Stimulated activated CD8-positive, alpha-beta memory T cell treated with anti-CD3 and anti-CD28 coated beads, Interleukin-12 subunit alpha, Interleukin-12 subunit beta, amount 100 ng/mL, for 4 hours (primary cell): ENCODE data around the gene OR8B4.
"Not testable (repeated sequence)": the region's sequence is repeated elsewhere in the genome, so short reads cannot be mapped to it uniquely, and the experiment has no call there.

Source experiments
- DNase-seq: peaks from one replicate; pipeline ENCODE4 v3.0.0-alpha.2; 2020; ENCODE audit warnings: low read depth

Gene OR8B4

GRCh38 chr11:124424384-124424921, at the start of gene OR8B4:
Gene OR8B4, minus strand, starts transcription at chr11:124424871. Its CDS starts 0 bp downstream, at chr11:124424871.
- no peak for DNase-seq

- no peak for DNase-seq
Measured at GRCh38 chr11:124474079-124474478, 49.4 kb upstream of the OR8B4 start.

- no peak for DNase-seq
Measured at GRCh38 chr11:124473476-124473875, 48.8 kb upstream of the OR8B4 start.

GRCh38 chr11:124470561-124471227, 46.0 kb upstream of the OR8B4 start:
- DNase-seq, result no peak

- no peak for DNase-seq
Measured at GRCh38 chr11:124467381-124467927, 42.8 kb upstream of the OR8B4 start.

GRCh38 chr11:124465368-124465767, 40.7 kb upstream of the OR8B4 start:
- no peak for DNase-seq

GRCh38 chr11:124463990-124464389, 39.3 kb upstream of the OR8B4 start:
- DNase-seq, result no peak

GRCh38 chr11:124463324-124463723, 38.7 kb upstream of the OR8B4 start:
- no peak for DNase-seq

- no peak for DNase-seq
Measured at GRCh38 chr11:124460459-124460858, 35.8 kb upstream of the OR8B4 start.

GRCh38 chr11:124459379-124459778, 34.7 kb upstream of the OR8B4 start:
- not testable (repeated sequence) for DNase-seq

- no peak for DNase-seq
Measured at GRCh38 chr11:124454552-124454951, 29.9 kb upstream of the OR8B4 start.

- DNase-seq, result no peak
Measured at GRCh38 chr11:124446916-124447315, 22.2 kb upstream of the OR8B4 start.

- no peak for DNase-seq
Measured at GRCh38 chr11:124445646-124446150, 21.0 kb upstream of the OR8B4 start, which contains the start of gene OR8B8. Gene OR8B8, minus strand, starts transcription at chr11:124445696. Its CDS starts 4,611 bp downstream, at chr11:124441085.

- DNase-seq, result no peak
Measured at GRCh38 chr11:124442847-124443246, 18.2 kb upstream of the OR8B4 start.

- no peak for DNase-seq
Measured at GRCh38 chr11:124442442-124442841, 17.8 kb upstream of the OR8B4 start.

- no peak for DNase-seq
Measured at GRCh38 chr11:124441519-124441918, 16.8 kb upstream of the OR8B4 start.

GRCh38 chr11:124441081-124441480, 16.4 kb upstream of the OR8B4 start:
- DNase-seq, result no peak

GRCh38 chr11:124440608-124441007, 15.9 kb upstream of the OR8B4 start:
- no peak for DNase-seq

- DNase-seq, result no peak
Measured at GRCh38 chr11:124434699-124435098, 10.0 kb upstream of the OR8B4 start.

GRCh38 chr11:124429599-124429998, 4.9 kb upstream of the OR8B4 start:
- no peak for DNase-seq

- DNase-seq, result no peak
Measured at GRCh38 chr11:124421043-124421442, 3.6 kb downstream of the OR8B4 start.

GRCh38 chr11:124415356-124415923, 9.2 kb downstream of the OR8B4 start:
- no peak for DNase-seq

- no peak for DNase-seq
Measured at GRCh38 chr11:124409906-124410305, 14.8 kb downstream of the OR8B4 start.
